GM19455 (cell line): Measurements from ENCODE around the gene COX7A2L.

Experiments used
- ATAC-seq: cut with Tn5 transposase; IDR thresholded peaks from one replicate; pipeline ENCODE4 v1.9.1; 2021; ENCODE audit not compliant: unreplicated experiment

COX7A2L gene

GRCh38 chr2:42321452-42322064 lies 39.5 kb downstream of the COX7A2L start:
- ATAC-seq: no peak

- no peak for ATAC-seq
These were observed 41.8 kb downstream of the COX7A2L start for GRCh38 chr2:42319265-42319664.

GRCh38 chr2:42317945-42318344 lies 43.1 kb downstream of the COX7A2L start:
- ATAC-seq: no peak

- no peak for ATAC-seq
These were observed 43.5 kb downstream of the COX7A2L start for GRCh38 chr2:42317486-42317885.

GRCh38 chr2:42316910-42317309 lies 44.1 kb downstream of the COX7A2L start:
- ATAC-seq: no peak

GRCh38 chr2:42315844-42316470 lies 45.1 kb downstream of the COX7A2L start:
- ATAC-seq: no peak

GRCh38 chr2:42314892-42315468 lies 46.0 kb downstream of the COX7A2L start:
- ATAC-seq: no peak

- no peak for ATAC-seq
These were observed 48.9 kb downstream of the COX7A2L start for GRCh38 chr2:42312106-42312505.

GRCh38 chr2:42310007-42310515 lies 51.0 kb downstream of the COX7A2L start:
- no peak for ATAC-seq

- no peak for ATAC-seq
These were observed 51.7 kb downstream of the COX7A2L start for GRCh38 chr2:42309366-42309765.

- no peak for ATAC-seq
These were observed 53.8 kb downstream of the COX7A2L start for GRCh38 chr2:42307180-42307579.

GRCh38 chr2:42304059-42304713 lies 56.8 kb downstream of the COX7A2L start:
- no peak for ATAC-seq

GRCh38 chr2:42303252-42303651 lies 57.8 kb downstream of the COX7A2L start:
- no peak for ATAC-seq

- no peak for ATAC-seq
These were observed 60.5 kb downstream of the COX7A2L start for GRCh38 chr2:42300527-42300926.
